HCT116 (cell line): ENCODE results near the gene ARHGAP33. TPM values are rescaled to one million over a fixed set of nuclear protein-coding genes. Genes with fewer than 3 reads are reported as not detected.

Experiments used
- ATAC-seq: fragments of 200-7000 bp; cut with Tn5 transposase; 2 replicates; pipeline ENCODE4 v1.9.1; 2020; ENCODE audit warnings: mild to moderate bottlenecking, moderate library complexity
- BruUV-seq: library from RNA; stranded (reverse); fragments of 400-500 nt; replicated peaks from 2 replicates; lab custom pipeline; 2021; lab: Mats Ljungman, UMichigan
- CTCF ChIA-PET: fragments of 300-600 bp; sonication (Branson Sonifier 250); formaldehyde crosslinking; loops from one replicate; lab custom pipeline; 2021; ENCODE audit warnings: antibody characterized with exemption; lab: Charles Lee
- POLR2A ChIA-PET: fragments of 300-600, 350-600 bp; sonication (Branson Sonifier 250); formaldehyde crosslinking; loops from one replicate; lab custom pipeline; 2021; ENCODE audit warnings: antibody characterized with exemption; lab: Charles Lee
- RAD21 ChIA-PET, 2 experiments: fragments of 300-600 bp; sonication (Branson Sonifier 250); formaldehyde crosslinking; loops; one replicate each; lab custom pipeline; 2023; ENCODE audit warnings: low total read pairs in 2 of 2; ENCODE audit not compliant: uncharacterized antibody in 2 of 2, unreplicated experiment in 2 of 2, low non-redundant PET in 1 of 2; lab: Charles Lee
- DNase-seq: peaks from one replicate; pipeline ENCODE4 v3.0.0-alpha.2; 2010; ENCODE audit warnings: low read depth, low spot score
- H2AFZ ChIP-seq: fragments of 200-600 bp; shearing (Covaris generic), sonication (generic); 2 replicates; pipeline ENCODE4 v1.6.1; 2017; ENCODE audit warnings: low read depth, mixed run types, mixed read lengths, antibody characterized with exemption, low read length; ENCODE audit not compliant: poor library complexity, severe bottlenecking
- H3K27ac ChIP-seq: 2 replicates; pipeline ENCODE4 v1.5.1; 2012; ENCODE audit warnings: low read depth, low read length
- H3K27me3 ChIP-seq: fragments of 200-600 bp; sonication (generic); 2 replicates; pipeline ENCODE4 v1.6.1; 2016; ENCODE audit warnings: mixed run types, low read length, mixed read lengths; ENCODE audit not compliant: insufficient read depth
- H3K36me3 ChIP-seq, 2 experiments: fragments of 200-500 bp in 1 of 2; fragments of 200-600 bp in 1 of 2; sonication (Bioruptor generic) in 1 of 2; sonication (generic) in 1 of 2; 2 replicates each; pipeline versions ENCODE4 v1.5.1 to v1.6.1; 2014 to 2016; ENCODE audit warnings: low read length in 2 of 2, inconsistent platforms in 1 of 2, mixed read lengths in 1 of 2, mixed run types in 1 of 2; ENCODE audit not compliant: insufficient read depth in 2 of 2, control insufficient read depth in 1 of 2
- H3K4me1 ChIP-seq, 2 experiments: fragments of 200-600 bp in 1 of 2; sonication (generic) in 1 of 2; 2 replicates each; pipeline versions ENCODE4 v1.5.1 to v1.6.1; 2012 to 2017; ENCODE audit warnings: low read length in 2 of 2, inconsistent platforms in 1 of 2, mild to moderate bottlenecking in 1 of 2, mixed read lengths in 1 of 2, mixed run types in 1 of 2, moderate library complexity in 1 of 2; ENCODE audit not compliant: insufficient read depth in 2 of 2, control insufficient read depth in 1 of 2
- H3K4me2 ChIP-seq: fragments of 200-600 bp; sonication (generic); 2 replicates; pipeline ENCODE4 v1.6.1; 2017; ENCODE audit warnings: mixed run types, low read length, mixed read lengths
- H3K4me3 ChIP-seq, 2 experiments: fragments of 200-600 bp in 1 of 2; sonication (generic) in 1 of 2; replicated peaks in 1 of 2; 2 replicates each; pipeline ENCODE4 v1.5.1; 2011 to 2016; ENCODE audit warnings: low read length in 2 of 2, control low read depth in 1 of 2, low read depth in 1 of 2, mild to moderate bottlenecking in 1 of 2, mixed read lengths in 1 of 2, mixed run types in 1 of 2
- H3K79me2 ChIP-seq: fragments of 200-600 bp; sonication (generic); 2 replicates; pipeline ENCODE4 v1.6.1; 2017; ENCODE audit warnings: mild to moderate bottlenecking, mixed run types, low read length, moderate library complexity, mixed read lengths; ENCODE audit not compliant: insufficient read depth
- H3K9ac ChIP-seq: fragments of 200-600 bp; sonication (generic); 2 replicates; pipeline ENCODE4 v1.6.1; 2016; ENCODE audit warnings: low read length, mixed read lengths
- H3K9me2 ChIP-seq: fragments of 200-600 bp; sonication (generic), shearing (Covaris generic); 2 replicates; pipeline ENCODE4 v1.6.1; 2017; ENCODE audit warnings: mixed run types, mild to moderate bottlenecking, moderate library complexity; ENCODE audit not compliant: insufficient read depth
- H3K9me3 ChIP-seq, 2 experiments: fragments of 200-500 bp in 1 of 2; fragments of 200-600 bp in 1 of 2; sonication (Bioruptor generic) in 1 of 2; sonication (generic) in 1 of 2; 2 replicates each; pipeline ENCODE4 v1.6.1; 2014 to 2017; ENCODE audit warnings: low read length in 2 of 2, mixed read lengths in 2 of 2, inconsistent platforms in 1 of 2, low read depth in 1 of 2, mild to moderate bottlenecking in 1 of 2, mixed run types in 1 of 2, moderate library complexity in 1 of 2; ENCODE audit not compliant: control insufficient read depth in 1 of 2, insufficient read depth in 1 of 2
- H4K20me1 ChIP-seq: fragments of 200-600 bp; sonication (generic), shearing (Covaris generic); 2 replicates; pipeline ENCODE4 v1.6.1; 2017; ENCODE audit warnings: mixed run types, mild to moderate bottlenecking, moderate library complexity; ENCODE audit not compliant: insufficient read depth
- ATF3 ChIP-seq: IDR thresholded peaks from 2 replicates; pipeline ENCODE4 v1.6.1; 2012
- CEBPB ChIP-seq: IDR thresholded peaks from 2 replicates; pipeline ENCODE4 v1.6.1; 2012; ENCODE audit warnings: low read depth
- EGR1 ChIP-seq: IDR thresholded peaks from 2 replicates; pipeline ENCODE4 v1.6.1; 2012; ENCODE audit warnings: low read depth
- ELF1 ChIP-seq: IDR thresholded peaks from 2 replicates; pipeline ENCODE4 v1.6.1; 2012; ENCODE audit warnings: low read depth, borderline replicate concordance
- EZH2 ChIP-seq: fragments of 200-600 bp; sonication (generic); IDR thresholded peaks from 2 replicates; pipeline ENCODE4 v1.6.1; 2017; ENCODE audit warnings: antibody characterized with exemption, mixed run types
- EZH2phosphoT487 ChIP-seq: fragments of 200-600 bp; IDR thresholded peaks from 2 replicates; pipeline ENCODE4 v1.6.1; 2018; ENCODE audit warnings: antibody characterized with exemption, borderline replicate concordance
- FOSL1 ChIP-seq: IDR thresholded peaks from 2 replicates; pipeline ENCODE4 v1.6.1; 2012; ENCODE audit warnings: low read depth
- JUND ChIP-seq: IDR thresholded peaks from 2 replicates; pipeline ENCODE4 v1.6.1; 2012
- MAX ChIP-seq: IDR thresholded peaks from 2 replicates; pipeline ENCODE4 v1.6.1; 2012
- POLR2A ChIP-seq: IDR thresholded peaks from 2 replicates; pipeline ENCODE4 v1.7.0; 2011; ENCODE audit warnings: borderline replicate concordance; ENCODE audit not compliant: insufficient read depth, insufficient read length; ENCODE audit errors: extremely low read depth
- POLR2AphosphoS5 ChIP-seq: IDR thresholded peaks from 2 replicates; pipeline ENCODE4 v1.6.1; 2011; ENCODE audit warnings: mild to moderate bottlenecking, low read depth, low read length, moderate library complexity
- RAD21 ChIP-seq: IDR thresholded peaks from 2 replicates; pipeline ENCODE4 v1.6.1; 2012; ENCODE audit warnings: low read depth, mild to moderate bottlenecking
- REST ChIP-seq: IDR thresholded peaks from 2 replicates; pipeline ENCODE4 v1.6.1; 2012; ENCODE audit warnings: low read depth
- SIN3A ChIP-seq: IDR thresholded peaks from 2 replicates; pipeline ENCODE4 v1.6.1; 2012; ENCODE audit warnings: low read depth
- SP1 ChIP-seq: IDR thresholded peaks from 2 replicates; pipeline ENCODE4 v1.6.1; 2012; ENCODE audit warnings: low read depth
- SRF ChIP-seq: IDR thresholded peaks from 2 replicates; pipeline ENCODE4 v1.6.1; 2012; ENCODE audit warnings: low read depth
- TCF7L2 ChIP-seq: IDR thresholded peaks from 2 replicates; pipeline ENCODE4 v1.7.0; 2011; ENCODE audit warnings: borderline replicate concordance, inconsistent platforms; ENCODE audit not compliant: insufficient read depth, insufficient read length; ENCODE audit errors: extremely low read depth
- YY1 ChIP-seq: IDR thresholded peaks from 2 replicates; pipeline ENCODE4 v1.6.1; 2011; ENCODE audit warnings: low read length, low read depth, moderate library complexity, mild to moderate bottlenecking; ENCODE audit not compliant: insufficient replicate concordance; ENCODE audit errors: extremely low read depth
- ZFX ChIP-seq: fragments of 450-650 bp; IDR thresholded peaks from 2 replicates; pipeline ENCODE4 v1.6.1; 2017
- ZNF274 ChIP-seq: fragments of 200-500 bp; sonication (Bioruptor generic); IDR thresholded peaks from 2 replicates; pipeline ENCODE4 v1.6.1; 2014; ENCODE audit warnings: mild to moderate bottlenecking, low read depth, low read length, inconsistent platforms
- intact Hi-C: fragments of 100-400 bp; cut with micrococcal nuclease; formaldehyde crosslinking; loops from 2 replicates; pipeline ENCODE4 v1.10.0; 2022
- total RNA-seq: library from RNA; stranded (reverse); gene quantifications from one replicate; pipeline ENCODE4 v1.2.1, GENCODE V29; 2021; ENCODE audit not compliant: unreplicated experiment

Gene ARHGAP33
- total RNA-seq, 1 experiment from 2014 or later, result 30.2 TPM

- Histone ChIP-seq H3K4me2 (no peak overlapping the region), H4K20me1 (no peaks in the 10 kb centered on the region), H2AFZ (no peak overlapping the region), H3K79me2 (0 out of 2 replicates have a peak, but pooled peaks cover 3% of the 10 kb centered on the region), H3K36me3 (peaks cover 2 to 4% of the 10 kb centered on the region in 2 experiments; a peak in 2 of 4 replicates), H3K9me2 (no peaks in the 10 kb centered on the region), H3K9ac (no peak overlapping the region), H3K4me3 (no peak overlapping the region), H3K9me3 (no peaks in the 10 kb centered on the region), H3K4me1 (peaks cover 3 to 8% of the 10 kb centered on the region in 2 experiments; a peak in 2 of 4 replicates), H3K27ac (no peak overlapping the region), H3K27me3 (no peaks in the 10 kb centered on the region)
- intact Hi-C loops, result no loop called here
- no peak for ATAC-seq
- ChIA-PET RAD21 (no interaction called here), CTCF (no interaction called here), POLR2A (no interaction called here)
- BruUV-seq, result no TSS peak
- DNase-seq, result no peak
- TF ChIP-seq RAD21, result no peak
- no peak for TF ChIP-seq EGR1
- no peak for TF ChIP-seq POLR2A
- no peak for TF ChIP-seq ZFX
- TF ChIP-seq SIN3A, result no peak
- no peak for TF ChIP-seq JUND
- TF ChIP-seq POLR2AphosphoS5, result no peak
- TF ChIP-seq FOSL1, result no peak
- no peak for TF ChIP-seq CEBPB
- TF ChIP-seq YY1, result no peak
- no peak for TF ChIP-seq SRF
- TF ChIP-seq ZNF274, result no peak
- TF ChIP-seq EZH2phosphoT487, result no peak
- TF ChIP-seq SP1, result no peak
- no peak for TF ChIP-seq ATF3
- no peak for TF ChIP-seq MAX
- TF ChIP-seq ELF1, result no peak
- no peak for TF ChIP-seq EZH2
- no peak for TF ChIP-seq REST
- no peak for TF ChIP-seq TCF7L2
Measured at GRCh38 chr19:35780717-35781116, 5.4 kb downstream of the ARHGAP33 start.
